K562 (cell line): Measurements from ENCODE around the gene TMEM87B. TPM values are rescaled to one million over a fixed set of nuclear protein-coding genes. Genes with fewer than 3 reads are reported as not detected.

ENCODE experiments used
- ARID2 ChIP-seq: fragments of 450-650 bp; IDR thresholded peaks from 2 replicates; pipeline ENCODE4 v1.6.1; 2017; ENCODE audit warnings: antibody characterized with exemption, mild to moderate bottlenecking
- KLF13 ChIP-seq: fragments of 450-650 bp; IDR thresholded peaks from 2 replicates; pipeline ENCODE4 v1.6.1; 2016; ENCODE audit warnings: missing genetic modification characterization, low read depth, mild to moderate bottlenecking, missing compliant biosample characterization, moderate library complexity, borderline replicate concordance
- MBD2 ChIP-seq: sonication (generic); IDR thresholded peaks from 2 replicates; pipeline ENCODE4 v1.6.1; 2016; ENCODE audit warnings: low read depth, borderline replicate concordance
- NFYB ChIP-seq: IDR thresholded peaks from 2 replicates; pipeline ENCODE4 v1.6.1; 2011; ENCODE audit warnings: mild to moderate bottlenecking, moderate library complexity; ENCODE audit not compliant: insufficient read length; ENCODE audit errors: extremely low read depth
- POLR2AphosphoS2 ChIP-seq: IDR thresholded peaks from 2 replicates; pipeline ENCODE4 v1.6.1; 2012; ENCODE audit warnings: low read length, improper control_type of control experiment
- RFX5 ChIP-seq: IDR thresholded peaks from 2 replicates; pipeline ENCODE4 v1.6.1; 2011; ENCODE audit warnings: low read depth, mild to moderate bottlenecking, improper control_type of control experiment, low read length
- SMARCA4 ChIP-seq: fragments of 450-650 bp; IDR thresholded peaks from 2 replicates; pipeline ENCODE4 v1.6.1; 2016
- ZNF140 ChIP-seq: fragments of 250-450 bp; sonication (Bioruptor Pico); IDR thresholded peaks from 2 replicates; pipeline ENCODE4 v1.8.0; 2021; ENCODE audit warnings: moderate library complexity, mild to moderate bottlenecking, inconsistent platforms
- ZNF551 ChIP-seq: fragments of 250-450 bp; sonication (Bioruptor Pico); IDR thresholded peaks from 2 replicates; pipeline ENCODE4 v1.5.0; 2021; ENCODE audit warnings: mild to moderate bottlenecking, moderate library complexity
- polyA plus RNA-seq, 8 experiments: library from polyadenylated mRNA; depleted of rRNA in 4 of 8; stranded (reverse) in 5 of 8; unstranded in 3 of 8; fragments of >200 nt; fragmentation: Nextera tagmentation in 2 of 8; fragmentation: Illumina TruSeq in 1 of 8; extraction: Ambion mirVana in 2 of 8; extraction: Trizol in 1 of 8; gene quantifications; 2 replicates each; pipeline versions ENCODE4 v1.2.1 to v1.2.3, GENCODE V29; 2011 to 2014; ENCODE audit warnings: inconsistent platforms in 1 of 8, missing spikeins in 1 of 8
- total RNA-seq, 7 experiments: library from RNA; depleted of rRNA in 6 of 7; stranded (reverse); fragments of >200 nt in 6 of 7; fragmentation: Illumina TruSeq in 2 of 7; extraction: Trizol in 2 of 7; gene quantifications; 2 replicates each; pipeline versions ENCODE4 v1.2.1 to v1.2.3, GENCODE V29; 2011 to 2021; ENCODE audit warnings: low replicate concordance in 1 of 7
- TF ChIP-seq, protein P1 (sequence below), 2 experiments: fragments of 450-650 bp in 1 of 2; sonication (generic) in 1 of 2; formaldehyde crosslinking in 1 of 2; IDR thresholded peaks; 2 replicates each; pipeline versions ENCODE4 v1.7.1 to v1.9.0; 2016 to 2022; ENCODE audit warnings: inconsistent platforms in 1 of 2, mild to moderate bottlenecking in 1 of 2, missing genetic modification reagents in 1 of 2
- TF ChIP-seq, protein P2 (sequence below): fragments of 250-450 bp; sonication (Bioruptor Pico); IDR thresholded peaks from 2 replicates; pipeline ENCODE4 v1.9.0; 2021; ENCODE audit warnings: mild to moderate bottlenecking, inconsistent platforms
- TF ChIP-seq, protein P3 (sequence below): sonication (generic); formaldehyde crosslinking; IDR thresholded peaks from 2 replicates; pipeline ENCODE4 v1.4.0; 2020; ENCODE audit warnings: mild to moderate bottlenecking, missing genetic modification reagents

The TMEM87B gene
- total and polyA plus RNA-seq, 9 of the 15 experiments (the other 6 are each of a cell fraction or from before 2014, with no cell fraction given), result 3.7 to 17.1 (median 11.0) TPM

DNA sequence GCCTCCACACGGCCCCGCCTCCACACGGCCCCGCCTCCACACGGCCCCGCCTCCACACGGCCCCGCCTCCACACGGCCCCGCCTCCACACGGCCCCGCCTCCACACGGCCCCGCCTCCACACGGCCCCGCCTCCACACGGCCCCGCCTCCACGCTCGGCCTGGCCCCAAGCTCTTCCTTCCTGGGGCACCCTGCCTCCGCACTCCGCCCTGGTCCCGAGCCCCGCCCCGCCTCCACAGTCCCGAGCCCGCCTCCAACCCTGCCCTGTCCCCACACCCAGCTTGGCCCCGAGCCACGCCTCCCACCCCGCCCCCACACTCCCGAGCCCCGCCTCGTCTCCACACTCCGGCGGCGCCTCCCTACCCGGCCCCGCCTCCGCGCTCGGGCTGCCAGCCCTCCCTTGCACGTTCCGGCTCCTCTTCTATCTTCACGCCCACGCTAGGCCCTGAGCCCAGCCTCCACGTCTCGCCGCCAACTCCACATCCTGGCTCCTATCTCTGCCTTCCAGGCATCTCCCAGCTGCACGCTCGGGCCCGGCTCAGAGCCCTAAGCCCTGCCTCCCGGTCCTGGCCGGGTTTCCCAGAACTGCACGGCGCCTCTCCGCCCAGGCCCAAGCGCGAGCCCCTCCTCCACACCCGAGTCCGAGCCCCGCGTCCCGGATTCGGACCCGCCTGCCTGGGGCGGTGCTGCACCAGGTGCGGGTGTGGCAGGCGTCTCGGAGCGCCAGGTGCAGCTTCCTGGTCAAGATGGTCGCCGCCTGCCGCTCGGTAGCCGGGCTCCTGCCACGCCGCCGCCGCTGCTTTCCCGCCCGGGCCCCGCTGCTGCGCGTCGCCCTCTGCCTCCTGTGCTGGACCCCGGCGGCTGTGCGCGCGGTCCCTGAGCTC, at the start of gene TMEM87B (continued):
- TF ChIP-seq, protein P1, sequence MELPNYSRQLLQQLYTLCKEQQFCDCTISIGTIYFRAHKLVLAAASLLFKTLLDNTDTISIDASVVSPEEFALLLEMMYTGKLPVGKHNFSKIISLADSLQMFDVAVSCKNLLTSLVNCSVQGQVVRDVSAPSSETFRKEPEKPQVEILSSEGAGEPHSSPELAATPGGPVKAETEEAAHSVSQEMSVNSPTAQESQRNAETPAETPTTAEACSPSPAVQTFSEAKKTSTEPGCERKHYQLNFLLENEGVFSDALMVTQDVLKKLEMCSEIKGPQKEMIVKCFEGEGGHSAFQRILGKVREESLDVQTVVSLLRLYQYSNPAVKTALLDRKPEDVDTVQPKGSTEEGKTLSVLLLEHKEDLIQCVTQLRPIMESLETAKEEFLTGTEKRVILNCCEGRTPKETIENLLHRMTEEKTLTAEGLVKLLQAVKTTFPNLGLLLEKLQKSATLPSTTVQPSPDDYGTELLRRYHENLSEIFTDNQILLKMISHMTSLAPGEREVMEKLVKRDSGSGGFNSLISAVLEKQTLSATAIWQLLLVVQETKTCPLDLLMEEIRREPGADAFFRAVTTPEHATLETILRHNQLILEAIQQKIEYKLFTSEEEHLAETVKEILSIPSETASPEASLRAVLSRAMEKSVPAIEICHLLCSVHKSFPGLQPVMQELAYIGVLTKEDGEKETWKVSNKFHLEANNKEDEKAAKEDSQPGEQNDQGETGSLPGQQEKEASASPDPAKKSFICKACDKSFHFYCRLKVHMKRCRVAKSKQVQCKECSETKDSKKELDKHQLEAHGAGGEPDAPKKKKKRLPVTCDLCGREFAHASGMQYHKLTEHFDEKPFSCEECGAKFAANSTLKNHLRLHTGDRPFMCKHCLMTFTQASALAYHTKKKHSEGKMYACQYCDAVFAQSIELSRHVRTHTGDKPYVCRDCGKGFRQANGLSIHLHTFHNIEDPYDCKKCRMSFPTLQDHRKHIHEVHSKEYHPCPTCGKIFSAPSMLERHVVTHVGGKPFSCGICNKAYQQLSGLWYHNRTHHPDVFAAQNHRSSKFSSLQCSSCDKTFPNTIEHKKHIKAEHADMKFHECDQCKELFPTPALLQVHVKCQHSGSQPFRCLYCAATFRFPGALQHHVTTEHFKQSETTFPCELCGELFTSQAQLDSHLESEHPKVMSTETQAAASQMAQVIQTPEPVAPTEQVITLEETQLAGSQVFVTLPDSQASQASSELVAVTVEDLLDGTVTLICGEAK (IDR thresholded peaks at IDR 0.05), result no peak; the same call in 1 of the 2 replicates
- TF ChIP-seq, protein P1 (CRISPR knock-in tag; IDR thresholded peaks at IDR 0.05), result no peak
- TF ChIP-seq, protein P2, sequence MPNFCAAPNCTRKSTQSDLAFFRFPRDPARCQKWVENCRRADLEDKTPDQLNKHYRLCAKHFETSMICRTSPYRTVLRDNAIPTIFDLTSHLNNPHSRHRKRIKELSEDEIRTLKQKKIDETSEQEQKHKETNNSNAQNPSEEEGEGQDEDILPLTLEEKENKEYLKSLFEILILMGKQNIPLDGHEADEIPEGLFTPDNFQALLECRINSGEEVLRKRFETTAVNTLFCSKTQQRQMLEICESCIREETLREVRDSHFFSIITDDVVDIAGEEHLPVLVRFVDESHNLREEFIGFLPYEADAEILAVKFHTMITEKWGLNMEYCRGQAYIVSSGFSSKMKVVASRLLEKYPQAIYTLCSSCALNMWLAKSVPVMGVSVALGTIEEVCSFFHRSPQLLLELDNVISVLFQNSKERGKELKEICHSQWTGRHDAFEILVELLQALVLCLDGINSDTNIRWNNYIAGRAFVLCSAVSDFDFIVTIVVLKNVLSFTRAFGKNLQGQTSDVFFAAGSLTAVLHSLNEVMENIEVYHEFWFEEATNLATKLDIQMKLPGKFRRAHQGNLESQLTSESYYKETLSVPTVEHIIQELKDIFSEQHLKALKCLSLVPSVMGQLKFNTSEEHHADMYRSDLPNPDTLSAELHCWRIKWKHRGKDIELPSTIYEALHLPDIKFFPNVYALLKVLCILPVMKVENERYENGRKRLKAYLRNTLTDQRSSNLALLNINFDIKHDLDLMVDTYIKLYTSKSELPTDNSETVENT, result 0 out of 2 replicates have a peak, but pooled peaks have one; percentile 24
- TF ChIP-seq, protein P3, sequence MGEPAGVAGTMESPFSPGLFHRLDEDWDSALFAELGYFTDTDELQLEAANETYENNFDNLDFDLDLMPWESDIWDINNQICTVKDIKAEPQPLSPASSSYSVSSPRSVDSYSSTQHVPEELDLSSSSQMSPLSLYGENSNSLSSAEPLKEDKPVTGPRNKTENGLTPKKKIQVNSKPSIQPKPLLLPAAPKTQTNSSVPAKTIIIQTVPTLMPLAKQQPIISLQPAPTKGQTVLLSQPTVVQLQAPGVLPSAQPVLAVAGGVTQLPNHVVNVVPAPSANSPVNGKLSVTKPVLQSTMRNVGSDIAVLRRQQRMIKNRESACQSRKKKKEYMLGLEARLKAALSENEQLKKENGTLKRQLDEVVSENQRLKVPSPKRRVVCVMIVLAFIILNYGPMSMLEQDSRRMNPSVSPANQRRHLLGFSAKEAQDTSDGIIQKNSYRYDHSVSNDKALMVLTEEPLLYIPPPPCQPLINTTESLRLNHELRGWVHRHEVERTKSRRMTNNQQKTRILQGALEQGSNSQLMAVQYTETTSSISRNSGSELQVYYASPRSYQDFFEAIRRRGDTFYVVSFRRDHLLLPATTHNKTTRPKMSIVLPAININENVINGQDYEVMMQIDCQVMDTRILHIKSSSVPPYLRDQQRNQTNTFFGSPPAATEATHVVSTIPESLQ (CRISPR knock-in tag), result peak; percentile 90; the same call in 1 of the 2 replicates
- TF ChIP-seq RFX5, result no peak
- no peak for TF ChIP-seq ARID2
- no peak for TF ChIP-seq NFYB
- TF ChIP-seq ZNF551, result no peak
- TF ChIP-seq MBD2, result peak; percentile 40; the same call in 1 of the 2 replicates
- TF ChIP-seq ZNF140 (CRISPR knock-in tag), result no peak
- no peak for TF ChIP-seq KLF13 (tag)
- TF ChIP-seq SMARCA4, result peak; percentile 85
- no peak for TF ChIP-seq POLR2AphosphoS2
